GM19467 (cell line): ENCODE measurements around the gene CFAP100.

Experiments used
- ATAC-seq: cut with Tn5 transposase; IDR thresholded peaks from one replicate; pipeline ENCODE4 v1.9.1; 2021; ENCODE audit warnings: mild to moderate bottlenecking, moderate library complexity; ENCODE audit not compliant: unreplicated experiment

Gene CFAP100

GRCh38 chr3:126475413-126476114 lies 80.9 kb downstream of the CFAP100 start, which contains the start of gene ZXDC:
Gene ZXDC, minus strand, starts transcription at chr3:126475891. Its CDS starts 26 bp downstream, at chr3:126475865.
- ATAC-seq = peak; percentile 71

- ATAC-seq = peak; percentile 31
Measured at GRCh38 chr3:126476166-126477060, 81.7 kb downstream of the CFAP100 start.

GRCh38 chr3:126477061-126477380 lies 82.3 kb downstream of the CFAP100 start:
- ATAC-seq = no peak

- no peak for ATAC-seq
Measured at GRCh38 chr3:126478581-126479310, 84.0 kb downstream of the CFAP100 start.

GRCh38 chr3:126479642-126480041 lies 84.9 kb downstream of the CFAP100 start:
- ATAC-seq = no peak

- no peak for ATAC-seq
Measured at GRCh38 chr3:126480206-126480605, 85.5 kb downstream of the CFAP100 start.

GRCh38 chr3:126480861-126481260 lies 86.2 kb downstream of the CFAP100 start:
- ATAC-seq = no peak

GRCh38 chr3:126481808-126482502 lies 87.2 kb downstream of the CFAP100 start:
- no peak for ATAC-seq

GRCh38 chr3:126482503-126483255 lies 88.0 kb downstream of the CFAP100 start:
- no peak for ATAC-seq

GRCh38 chr3:126483321-126483761 lies 88.6 kb downstream of the CFAP100 start:
- ATAC-seq = no peak

- no peak for ATAC-seq
Measured at GRCh38 chr3:126484148-126484547, 89.4 kb downstream of the CFAP100 start.

- no peak for ATAC-seq
Measured at GRCh38 chr3:126484662-126485061, 90.0 kb downstream of the CFAP100 start.

GRCh38 chr3:126485176-126485897 lies 90.6 kb downstream of the CFAP100 start:
- ATAC-seq = no peak

GRCh38 chr3:126485956-126486355 lies 91.2 kb downstream of the CFAP100 start:
- ATAC-seq = no peak
